Embryonic facial prominence (tissue), 1 donor: ENCODE measurements around the gene PCNA.
A peak's percentile ranks its signal among the peaks of the same experiment; 100 is the strongest.

Source experiments
- DNase-seq: peaks from one replicate; pipeline ENCODE4 v3.0.0-alpha.2; 2016; ENCODE audit errors: extremely low spot score

PCNA gene

DNA sequence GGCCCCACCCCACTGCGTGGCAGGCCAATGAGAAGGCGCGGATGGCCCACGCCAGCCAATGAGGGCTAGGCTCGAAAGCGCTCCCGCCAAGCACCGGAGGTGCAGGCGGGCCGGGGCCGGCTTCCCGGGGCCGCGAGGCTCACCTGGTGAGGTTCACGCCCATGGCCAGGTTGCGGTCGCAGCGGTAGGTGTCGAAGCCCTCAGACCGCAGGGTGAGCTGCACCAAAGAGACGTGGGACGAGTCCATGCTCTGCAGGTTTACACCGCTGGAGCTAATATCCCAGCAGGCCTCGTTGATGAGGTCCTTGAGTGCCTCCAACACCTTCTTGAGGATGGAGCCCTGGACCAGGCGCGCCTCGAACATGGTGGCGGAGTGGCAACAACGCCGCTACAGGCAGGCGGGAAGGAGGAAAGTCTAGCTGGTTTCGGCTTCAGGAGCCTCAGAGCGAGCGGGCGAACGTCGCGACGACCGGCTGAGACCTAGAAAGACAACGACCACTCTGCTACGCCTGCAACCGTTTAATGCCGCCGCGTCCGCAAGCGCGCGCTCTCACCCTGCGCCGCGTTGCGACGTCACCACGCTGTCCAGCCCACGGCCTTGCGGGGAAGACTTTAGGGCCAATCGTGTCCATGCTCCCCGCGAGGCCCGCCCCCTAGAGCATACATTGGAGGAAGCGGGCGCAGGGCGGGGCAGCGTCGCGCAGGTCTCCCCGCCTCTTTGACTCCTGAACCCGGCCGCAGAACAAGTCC is at the start of gene PCNA:
TSS of gene PCNA (minus strand) at position 524 of the 750 bp plus-strand sequence. CDS start at position 364, 160 bp downstream.
- peak; percentile 89 for DNase-seq

DNA sequence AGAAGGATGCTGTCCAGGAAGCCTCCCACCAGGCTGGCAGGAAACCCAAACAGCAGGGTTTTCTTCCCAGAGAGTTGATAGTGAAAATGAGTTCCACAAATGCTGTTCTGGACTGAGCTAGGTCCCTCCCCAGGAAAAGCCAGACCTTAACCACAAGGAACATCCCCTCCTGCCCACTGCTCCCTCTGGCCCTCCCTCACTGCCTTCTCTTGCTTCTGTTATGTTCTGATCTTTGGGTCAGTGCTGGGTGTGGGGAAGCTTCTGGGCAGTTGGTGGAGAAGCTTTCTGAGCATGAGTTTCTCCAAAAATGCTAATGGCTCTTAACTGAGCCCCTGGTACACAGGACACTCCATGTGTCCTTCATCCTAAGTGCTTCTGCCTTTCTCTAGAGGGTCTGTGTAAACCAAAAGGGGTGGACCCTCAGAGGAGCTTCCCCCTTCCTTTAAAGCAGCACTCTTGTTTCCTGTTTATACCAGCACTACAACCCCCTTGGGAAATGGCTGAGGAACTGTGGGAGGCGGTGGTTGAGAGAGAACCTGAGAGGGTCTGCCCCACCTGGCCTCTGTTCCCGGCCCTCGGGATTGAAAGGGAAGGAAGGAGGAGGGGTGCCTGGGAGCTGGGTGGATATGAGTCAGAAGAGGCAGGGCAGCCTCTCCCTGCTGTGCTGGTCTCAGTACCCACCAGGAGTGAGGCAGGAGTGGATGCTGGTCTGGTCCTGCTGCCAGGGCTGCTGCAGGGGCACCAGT is 49.1 kb upstream of the PCNA start:
- DNase-seq = no peak

DNA sequence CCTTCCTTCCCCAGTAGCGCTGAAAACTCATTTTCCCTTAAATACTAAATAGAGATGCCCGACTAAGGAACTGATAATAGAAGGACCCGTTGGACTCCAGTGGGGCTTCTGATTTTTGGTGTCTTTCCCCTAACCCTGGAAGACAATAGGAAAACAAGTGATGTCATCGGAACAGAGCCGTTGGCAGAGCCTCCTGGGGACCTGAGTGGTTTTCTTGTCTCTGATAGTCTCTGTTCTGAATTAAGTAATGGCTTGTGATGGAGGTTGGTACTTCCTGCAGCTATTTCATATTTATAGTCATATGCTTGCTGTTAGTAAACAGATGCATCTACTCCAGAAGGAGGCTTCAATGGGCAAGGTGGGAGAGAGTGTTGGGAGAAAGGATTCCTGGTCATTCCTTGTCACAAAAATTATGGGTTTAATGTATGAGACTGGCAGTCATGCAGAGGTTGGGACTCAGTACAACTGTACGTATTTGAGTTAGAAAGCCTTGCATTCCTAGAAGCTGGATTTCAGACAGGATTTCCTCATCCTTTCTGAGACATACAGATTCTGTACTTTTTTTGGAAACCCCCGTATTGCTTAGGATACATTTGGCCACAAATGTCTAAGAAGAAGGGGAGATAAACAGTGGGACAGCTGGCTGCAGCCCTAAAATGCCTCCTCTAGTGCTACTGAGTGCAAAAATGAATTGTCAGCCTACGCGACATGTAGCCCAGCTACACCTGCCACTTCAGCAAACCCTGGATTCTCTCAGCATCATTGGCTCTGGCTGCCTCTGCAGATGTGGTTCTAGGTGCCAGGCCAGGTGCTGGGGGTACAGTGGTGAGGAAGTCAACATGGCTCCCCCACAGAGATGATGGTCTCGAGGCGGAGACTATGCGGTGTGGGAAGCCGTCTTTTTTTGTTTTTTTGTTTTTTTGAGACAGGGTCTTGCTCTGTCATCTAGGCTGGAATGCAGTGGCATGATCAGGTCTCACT is 45.2 kb upstream of the PCNA start:
- DNase-seq = no peak

DNA sequence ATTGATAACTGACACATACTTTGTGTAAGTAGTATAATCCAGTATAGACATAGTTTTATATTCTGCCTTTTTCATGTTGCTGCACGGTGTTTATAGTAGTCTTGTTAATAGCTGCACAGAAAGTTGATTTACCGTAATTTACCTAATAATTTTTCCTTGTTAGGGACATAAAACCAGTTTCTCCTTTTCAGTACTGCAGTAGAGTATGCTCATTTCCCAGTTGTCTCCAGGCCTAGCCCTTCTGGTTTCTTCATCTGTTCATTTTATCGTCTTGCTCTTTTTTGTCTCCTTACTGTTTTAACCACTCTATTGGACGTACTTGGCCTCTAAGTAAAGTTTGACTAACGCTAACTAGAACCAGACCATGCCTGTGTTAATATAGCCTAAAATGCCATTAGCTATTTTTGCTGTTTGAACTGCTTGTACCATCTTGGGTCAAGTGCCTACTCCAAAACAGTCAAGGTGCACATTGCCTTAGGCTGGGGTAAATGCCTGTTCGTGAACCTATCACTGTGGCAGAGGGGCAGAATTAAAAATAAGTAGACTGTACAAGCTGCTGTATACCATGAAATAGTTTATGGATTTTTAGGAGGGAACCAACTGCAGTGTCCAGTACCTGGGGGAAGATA is 41.9 kb upstream of the PCNA start:
- DNase-seq = no peak

DNA sequence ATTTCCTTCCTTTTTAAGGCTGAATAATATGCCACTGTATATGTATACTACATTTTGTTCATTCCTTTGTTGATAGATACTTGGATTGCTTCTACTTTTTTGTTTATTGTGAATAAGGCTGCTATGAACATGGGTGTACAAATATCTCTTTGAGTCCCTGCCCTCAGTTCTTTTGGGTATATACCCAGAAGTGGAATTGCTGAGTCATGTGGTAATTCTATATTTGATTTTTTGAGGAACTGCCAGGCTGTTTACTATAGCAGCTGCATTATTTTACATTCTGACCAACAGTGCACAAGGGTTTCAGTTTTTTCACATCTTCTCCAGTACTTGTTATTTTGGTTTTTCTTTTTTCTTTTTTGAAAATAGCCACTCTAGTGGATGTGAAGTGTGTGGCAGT is 41.1 kb upstream of the PCNA start:
- no peak for DNase-seq

DNA sequence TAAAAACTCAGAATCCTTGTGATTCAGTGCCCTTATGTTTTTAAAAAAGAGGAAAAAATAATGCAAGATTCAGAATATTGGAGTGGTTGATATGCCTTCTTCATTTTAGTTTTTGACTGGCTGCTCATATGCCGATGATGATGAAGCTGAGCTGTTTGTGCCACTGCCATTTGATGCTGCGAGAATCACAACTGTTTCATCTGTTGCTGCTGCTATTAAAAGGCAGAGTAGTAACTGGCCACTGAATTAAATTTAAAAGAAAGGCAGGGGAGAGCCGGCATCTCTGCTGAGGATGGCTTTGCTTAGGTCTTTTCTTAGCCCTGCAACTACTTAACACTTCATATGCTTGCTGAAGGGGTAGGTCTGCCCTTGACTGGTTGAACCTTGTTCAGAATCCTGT is 40.2 kb upstream of the PCNA start:
- DNase-seq = no peak

DNA sequence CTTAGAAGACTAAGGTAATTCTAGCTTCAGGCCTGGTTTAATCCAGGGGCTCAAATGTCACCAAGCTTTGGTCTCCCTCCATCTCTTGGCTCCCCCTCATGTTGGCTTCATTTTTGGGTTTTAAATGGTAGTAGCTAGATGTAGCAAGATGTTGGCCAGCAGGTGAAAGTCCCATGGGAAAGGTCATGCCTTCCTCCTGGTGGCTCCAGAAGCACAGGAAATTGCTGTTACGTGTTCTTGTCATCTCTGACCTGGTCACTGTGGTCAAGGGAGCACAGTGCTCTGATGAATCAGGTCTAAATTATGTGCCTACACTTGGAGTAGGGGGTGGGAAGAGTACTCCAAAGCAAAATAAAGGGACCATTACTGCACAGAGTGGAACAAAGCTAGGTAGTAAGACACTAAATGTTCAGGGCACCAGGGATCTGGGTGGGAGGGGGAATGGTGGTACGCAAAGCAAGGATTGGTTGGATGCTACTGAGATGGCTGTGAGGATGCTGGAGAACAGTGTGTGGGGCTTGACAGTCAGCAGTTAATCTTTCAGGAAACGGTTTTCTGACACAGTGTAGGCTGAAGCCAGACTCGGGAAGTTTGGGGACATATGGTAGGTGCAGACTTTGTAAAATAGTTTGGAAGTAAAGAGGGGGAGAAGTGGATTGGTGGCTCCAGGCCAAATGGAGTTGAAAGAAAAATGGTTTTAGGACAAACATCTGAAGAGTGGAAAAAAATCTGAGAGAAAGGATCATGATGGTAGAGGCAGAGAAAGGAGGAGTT is 37.1 kb upstream of the PCNA start:
- no peak for DNase-seq

DNA sequence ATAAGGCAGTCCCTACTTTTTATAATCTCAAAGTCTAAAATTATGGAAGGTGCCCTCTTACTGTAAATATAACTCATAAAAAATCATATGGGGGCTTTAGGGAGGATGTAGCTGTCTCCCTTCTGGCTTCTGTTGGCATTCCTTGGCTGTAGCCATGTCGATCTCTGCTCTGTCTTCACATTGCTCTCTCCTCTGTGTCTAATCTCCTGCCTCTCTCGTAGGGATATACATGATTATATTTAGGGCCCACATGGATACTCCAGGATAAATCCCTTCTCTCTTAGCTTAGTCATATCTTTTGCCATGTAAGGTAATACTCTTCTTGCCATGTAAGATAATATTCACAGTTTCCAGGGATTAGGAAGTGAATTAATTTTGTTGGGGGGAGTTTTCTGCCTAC is 35.6 kb upstream of the PCNA start:
- no peak for DNase-seq

DNA sequence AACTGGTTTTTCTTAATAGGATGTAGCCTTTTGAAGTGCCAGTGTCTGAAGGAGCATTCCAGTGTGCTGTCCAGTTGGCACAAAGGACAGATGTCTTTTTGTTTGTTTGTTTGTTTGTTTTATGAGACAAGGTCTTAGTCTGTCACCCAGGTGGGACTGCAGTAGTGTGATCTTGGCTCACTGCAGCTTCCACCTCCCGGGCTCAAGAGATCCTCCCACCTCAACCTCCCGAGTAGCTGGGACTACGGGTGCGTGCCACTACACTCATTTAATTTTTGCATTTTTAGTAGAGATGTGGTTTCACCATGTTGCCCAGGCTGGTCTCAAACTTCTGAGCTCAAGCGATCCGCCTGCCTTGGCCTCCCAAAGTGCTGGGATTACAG is 34.8 kb upstream of the PCNA start:
- DNase-seq = no peak

DNA sequence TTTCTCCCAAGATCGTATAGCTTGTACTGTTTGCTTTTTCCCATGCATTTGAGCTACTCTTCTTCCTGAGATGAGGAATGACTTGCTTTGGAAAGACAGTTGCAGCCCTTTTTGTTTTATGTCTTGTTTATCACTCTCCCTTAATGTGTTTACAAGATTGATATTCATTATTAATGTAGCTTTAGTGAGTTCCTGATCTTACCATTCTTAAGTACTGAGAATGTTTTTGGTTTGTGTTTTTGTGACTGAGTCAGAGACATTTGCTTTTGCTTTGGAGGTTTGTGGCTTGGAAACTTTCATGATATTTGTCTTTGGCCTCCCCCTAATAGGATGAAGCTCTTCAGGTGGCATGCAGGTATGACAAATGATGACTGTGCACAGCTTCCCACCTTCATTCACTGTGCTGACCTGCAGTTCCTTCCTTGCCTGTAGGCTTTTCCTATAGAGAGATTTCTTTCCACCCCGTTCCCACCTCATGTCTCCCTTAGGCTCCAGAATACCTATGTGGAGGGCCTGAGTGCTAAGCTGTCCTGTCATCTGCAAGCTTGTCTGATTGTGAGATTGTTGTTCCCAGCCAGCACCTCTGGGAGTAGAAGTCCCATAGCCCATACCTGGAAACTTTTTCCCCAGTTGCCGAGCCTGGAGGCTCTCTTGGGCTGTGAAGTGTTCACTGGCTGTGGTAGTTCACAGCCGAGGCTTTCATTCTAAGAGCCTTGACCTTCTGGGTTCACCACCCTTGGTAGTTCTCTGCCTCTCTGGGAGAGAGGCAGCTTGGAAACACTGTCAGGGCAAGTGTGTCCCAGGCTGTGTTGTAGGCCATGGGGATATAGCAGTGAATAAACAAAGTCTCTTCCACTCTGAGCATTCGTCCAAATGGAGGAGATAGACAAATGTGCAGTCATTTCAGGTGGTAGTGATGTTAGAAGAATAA is 34.1 kb upstream of the PCNA start:
- no peak for DNase-seq

DNA sequence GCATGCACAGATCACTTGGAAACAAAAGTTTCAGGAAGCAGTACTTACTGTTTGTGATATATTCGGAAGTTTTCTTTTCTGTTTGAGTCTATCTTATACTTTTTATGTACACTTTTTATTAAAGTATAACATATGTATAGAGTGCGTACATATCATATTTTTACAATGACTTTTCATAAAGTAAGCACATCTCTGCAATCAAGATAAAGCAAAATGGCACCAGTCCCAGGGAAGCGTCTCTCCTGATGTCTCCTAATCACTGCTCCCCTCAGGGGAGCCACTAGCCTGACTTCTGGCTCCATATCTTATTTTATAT is 33.4 kb upstream of the PCNA start:
- no peak for DNase-seq

DNA sequence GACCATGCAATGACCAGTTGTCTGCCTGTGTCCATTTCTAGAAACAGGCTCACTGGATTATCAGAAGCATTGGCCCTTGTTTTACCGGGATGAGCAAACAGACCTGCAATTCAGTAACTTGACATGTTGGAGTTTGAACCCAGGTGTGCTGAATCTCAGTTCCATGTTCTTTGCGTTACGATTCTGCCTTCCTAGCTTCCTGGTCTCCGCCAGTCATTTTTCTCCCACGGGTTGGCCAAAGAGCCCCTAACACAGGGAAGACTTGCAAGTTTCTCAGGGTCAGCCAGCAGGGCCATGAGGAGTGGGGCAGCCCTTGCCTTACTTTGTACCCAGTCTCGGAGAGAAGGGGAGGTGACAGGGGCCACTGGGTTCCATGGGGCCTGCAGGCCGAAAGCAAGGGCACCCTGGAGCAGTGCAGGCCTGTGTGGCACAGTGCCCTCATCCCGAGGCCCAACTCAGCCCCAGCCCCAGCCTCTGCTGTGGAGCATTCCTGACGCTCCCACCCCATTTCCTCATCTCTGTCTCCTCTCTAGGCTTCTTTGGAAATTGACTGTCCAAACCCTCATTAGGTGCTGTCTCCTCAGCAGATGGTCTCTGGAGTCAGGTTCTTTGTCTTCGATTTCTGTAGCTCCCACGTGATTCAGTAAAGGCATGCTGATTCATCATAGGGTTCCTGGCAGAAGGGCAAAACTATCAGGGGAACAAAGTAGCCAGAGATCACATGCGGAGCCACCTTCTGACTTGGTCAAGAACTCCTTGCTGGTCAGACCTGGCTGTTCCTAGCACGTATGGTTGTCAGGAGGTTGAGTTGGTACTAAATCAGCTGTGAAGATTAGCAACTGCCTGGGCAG is 30.7 kb upstream of the PCNA start:
- DNase-seq = no peak

DNA sequence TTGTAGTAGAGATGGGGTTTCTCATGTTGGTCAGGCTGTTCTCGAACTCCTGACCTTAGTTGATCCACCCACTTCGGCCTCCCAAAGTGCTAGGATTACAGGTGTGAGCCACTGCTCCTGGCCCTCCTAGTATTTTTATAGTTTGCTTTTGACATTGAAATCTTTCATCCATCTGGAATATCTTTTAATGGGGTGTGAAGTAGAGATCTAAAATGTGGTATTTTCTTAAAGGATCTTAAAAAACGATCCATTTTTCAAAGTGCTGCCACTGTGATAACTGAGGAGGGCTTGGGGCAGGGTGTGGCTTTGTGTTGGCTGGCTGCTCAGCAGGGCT is 30.1 kb upstream of the PCNA start:
- DNase-seq = no peak

DNA sequence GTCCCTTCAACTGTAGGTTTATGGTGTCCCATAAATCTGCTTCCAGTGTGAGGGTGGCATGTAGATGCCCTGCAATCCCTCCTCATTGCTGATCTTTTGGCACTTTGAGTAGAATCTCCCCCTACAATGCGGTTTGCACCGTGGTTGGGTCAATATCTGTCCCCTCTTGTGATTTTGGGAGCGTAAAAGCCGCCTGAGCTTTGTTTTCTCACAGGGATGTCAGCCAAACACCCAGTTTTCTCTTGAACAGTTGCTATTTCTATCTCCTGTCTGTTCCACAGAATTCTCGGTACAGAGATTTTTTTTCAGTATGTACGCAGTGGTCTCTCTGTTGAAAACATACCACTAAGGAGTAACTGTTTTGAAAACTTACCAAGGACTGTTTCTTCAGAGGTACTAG is 28.8 kb upstream of the PCNA start:
- no peak for DNase-seq

DNA sequence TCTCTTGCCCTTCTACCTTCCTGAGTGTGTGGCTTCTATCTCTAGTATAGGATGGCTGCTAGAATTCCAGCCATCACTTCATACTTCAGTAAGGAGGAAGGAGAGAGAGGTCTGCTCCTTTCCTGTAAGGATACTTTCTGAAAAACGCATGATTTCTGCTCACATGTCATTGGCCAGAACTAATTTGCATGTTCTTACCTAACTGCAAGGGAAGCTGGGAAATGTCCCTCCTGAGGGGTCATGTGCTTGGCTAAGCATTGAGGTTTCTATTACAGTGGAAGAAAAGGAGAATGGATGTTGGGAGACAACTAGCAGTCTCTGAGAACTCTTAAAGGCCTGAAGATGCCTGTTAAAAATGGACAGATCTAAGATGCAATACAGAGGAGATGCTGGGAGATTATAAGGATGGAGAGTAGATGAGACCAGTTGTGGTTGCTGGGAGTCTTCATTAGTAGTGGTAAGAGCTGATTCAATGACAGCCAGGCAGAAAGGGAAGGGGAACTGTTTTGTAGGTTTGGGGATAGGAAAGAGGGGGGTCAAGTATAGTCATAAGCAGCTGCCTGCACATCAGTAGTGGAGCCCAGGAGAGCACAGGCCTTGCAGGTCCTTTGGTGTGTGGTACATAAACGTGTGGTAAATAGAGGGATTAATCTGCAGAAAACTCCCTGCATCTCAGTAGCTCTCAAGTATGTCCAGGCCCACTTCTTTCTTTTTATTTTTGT is 27.3 kb upstream of the PCNA start:
- DNase-seq = no peak

DNA sequence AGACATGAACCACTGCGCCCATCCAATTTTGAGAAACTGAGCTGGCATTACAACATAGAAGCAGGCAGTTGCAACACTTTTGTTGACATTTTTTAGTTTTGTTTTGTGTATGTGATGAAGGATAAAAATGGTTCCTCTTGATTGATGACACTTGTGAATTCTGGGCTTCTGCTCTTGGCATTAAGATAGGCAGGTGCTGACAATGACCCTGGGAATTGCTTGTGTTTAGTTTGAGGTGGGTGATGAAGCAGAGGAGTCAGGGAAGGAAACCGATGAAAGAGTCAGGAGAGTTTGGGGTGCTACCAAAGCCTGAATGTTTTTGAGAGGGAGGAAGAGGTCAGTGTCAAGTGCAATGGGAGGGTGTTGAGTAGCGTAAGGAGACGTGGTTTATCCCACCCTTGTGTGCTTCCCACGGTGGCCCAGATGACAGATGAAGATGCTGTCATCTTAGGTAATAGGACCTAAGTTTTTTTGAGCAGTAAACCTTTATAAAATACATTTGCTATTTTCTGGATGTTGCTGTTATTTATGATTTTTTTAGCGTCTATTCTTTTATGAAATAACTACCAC is 26.4 kb upstream of the PCNA start:
- DNase-seq = no peak

DNA sequence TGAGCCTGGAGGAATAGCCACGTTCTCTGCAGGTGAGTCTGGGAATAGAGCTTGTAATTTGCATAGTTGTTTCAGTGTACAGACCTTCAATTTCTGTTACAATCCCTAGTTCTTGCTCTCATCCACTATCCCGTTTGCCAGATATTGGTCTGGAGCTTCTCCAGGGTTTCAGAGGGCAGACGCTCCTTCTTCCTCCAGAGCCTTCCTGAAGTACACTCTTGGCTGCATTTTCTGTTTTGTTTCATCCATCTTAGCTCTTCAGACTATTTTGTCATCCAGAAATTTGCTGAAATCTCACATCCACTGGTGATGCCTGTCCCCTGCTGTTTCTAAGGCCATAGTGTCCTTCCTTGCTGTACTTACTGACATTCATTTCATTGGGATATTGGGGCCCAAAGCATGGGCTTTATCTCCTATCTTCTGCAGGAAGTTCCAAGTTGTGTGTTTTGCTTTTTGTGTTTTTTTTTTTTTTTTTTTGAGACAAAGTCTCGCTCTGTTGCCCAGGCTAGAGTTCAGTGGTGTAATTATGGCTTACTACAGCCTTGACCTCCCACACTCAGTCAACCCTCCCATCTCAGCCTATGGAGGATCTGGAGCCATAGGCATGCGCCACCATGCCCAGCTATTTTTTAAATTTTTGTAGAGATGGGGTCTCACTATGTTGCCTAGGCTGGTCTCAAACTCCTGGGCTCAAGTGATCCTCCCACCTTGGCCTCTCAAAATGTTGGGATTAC is 25.8 kb upstream of the PCNA start:
- DNase-seq = no peak

DNA sequence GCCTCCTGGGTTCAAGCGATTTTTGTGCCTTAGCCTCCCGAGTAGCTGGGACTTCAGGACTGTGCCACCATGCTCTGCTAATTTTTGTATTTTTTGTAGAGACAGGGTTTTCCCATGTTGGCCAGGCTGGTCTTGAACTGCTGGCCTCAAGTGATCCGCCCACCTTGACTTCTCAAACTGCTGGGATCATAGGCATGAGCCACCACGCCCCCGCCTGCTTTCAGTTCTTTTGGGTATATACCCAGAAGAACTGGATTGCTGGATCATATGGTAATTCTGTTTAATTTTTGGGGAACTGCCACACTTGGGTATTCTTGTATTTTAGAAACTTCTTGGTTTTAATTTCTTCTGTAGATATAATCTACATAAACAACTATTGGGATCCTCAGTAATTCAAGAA is 24.1 kb upstream of the PCNA start:
- no peak for DNase-seq
